ENCODE measurements around the gene ARNT2. TPM values are rescaled to one million over a fixed set of nuclear protein-coding genes. Genes with fewer than 3 reads are reported as not detected.
"Not testable (repeated sequence)": the region's sequence is repeated elsewhere in the genome, so short reads cannot be mapped to it uniquely, and the experiment has no call there.

The ARNT2 gene
- polyA plus RNA-seq = 1 to 10 TPM in 2 of 3 donors, under 1 TPM in 1; 0.52 to 1.9 (median 1.5) TPM

DNA sequence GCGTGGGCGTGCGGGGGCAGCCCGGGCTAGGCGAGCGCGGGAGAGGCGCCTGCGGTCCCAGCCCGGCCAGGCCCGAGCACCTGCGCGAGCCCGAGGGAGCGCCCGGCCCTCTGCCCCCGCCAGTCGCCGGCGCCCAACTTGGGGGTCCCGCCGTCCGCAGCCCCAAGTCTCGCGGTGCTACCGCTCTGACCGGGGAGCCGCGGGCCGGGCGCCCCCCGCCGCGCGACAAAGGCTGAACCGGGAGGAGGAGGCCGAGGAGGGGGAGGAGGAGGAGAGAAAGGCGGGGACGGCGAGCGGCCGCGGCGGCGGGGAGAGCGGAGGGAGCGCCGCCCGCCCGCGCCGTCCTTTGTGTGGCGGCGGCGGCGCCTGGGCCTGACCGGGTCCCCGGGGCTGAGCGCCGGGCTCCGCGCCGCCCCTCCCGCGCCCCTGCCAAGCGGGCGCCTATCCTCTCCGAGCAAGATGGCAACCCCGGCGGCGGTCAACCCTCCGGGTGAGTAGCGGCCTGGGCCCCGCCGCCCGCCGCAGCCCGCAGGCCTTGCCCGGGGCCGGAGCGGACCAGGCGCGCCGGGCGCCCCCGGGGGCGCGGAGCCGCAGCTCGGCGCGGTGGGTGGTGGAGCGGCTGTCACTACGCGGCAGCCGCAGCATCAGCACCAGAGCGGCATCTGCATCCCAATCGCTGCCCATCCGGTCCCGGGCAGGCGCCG, at the start of gene ARNT2:
ARNT2 (plus strand) TSS at position 326 of the 704 bp plus-strand sequence; CDS start at position 460, 134 bp downstream.
- H3K27ac ChIP-seq (ENCODE audit: low read depth, low read length) = no peak within 1 kb of the TSS
- WGBS, 3 donors = 0 to 1% (median 1%) methylated on average over 77 to 97 of the region's 102 CpGs

DNA sequence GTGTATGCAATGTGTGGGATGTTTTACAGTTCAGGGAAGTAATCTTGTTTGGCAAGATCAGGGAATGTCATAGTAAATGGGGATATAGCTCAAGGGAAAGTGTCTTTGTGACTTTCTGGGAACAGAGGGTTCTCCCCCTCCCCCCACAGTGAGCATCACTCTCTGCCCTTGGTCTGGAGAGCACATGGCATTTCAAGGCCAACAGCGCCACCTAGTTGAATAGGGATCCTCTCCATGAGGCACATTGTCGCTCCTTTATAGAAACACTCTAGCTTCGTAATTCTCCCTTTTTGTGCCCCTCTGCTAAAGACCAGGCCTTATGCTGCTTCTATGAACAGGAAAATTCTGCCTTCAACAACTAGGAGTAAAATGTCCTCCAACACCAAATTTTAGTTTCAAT, 37.1 kb upstream of the ARNT2 start:
- no peak overlapping the region for H3K27ac ChIP-seq (ENCODE audit: low read depth, low read length)
- 78 to 89% (median 86%) methylated on average over 3 of the region's 3 CpGs for WGBS, 3 donors

DNA sequence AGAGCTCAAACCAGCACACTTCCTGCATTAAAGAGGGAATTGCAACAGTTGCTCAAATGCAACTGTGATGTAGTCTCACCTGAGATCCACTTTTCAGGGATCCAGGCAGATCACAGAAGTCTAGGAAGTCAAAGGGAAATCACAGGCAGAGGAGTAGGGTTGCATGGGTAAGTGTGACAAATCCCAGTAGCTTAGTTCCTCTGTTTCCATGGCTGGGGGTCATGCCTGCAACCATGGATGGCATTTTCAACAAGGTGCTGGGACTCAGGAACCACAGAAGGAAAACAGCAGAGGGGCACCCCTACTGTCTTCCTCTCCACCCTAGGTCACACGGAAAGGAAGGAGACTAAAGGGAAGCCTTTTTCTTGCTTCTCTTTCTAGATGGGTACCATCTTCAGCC, 36.5 kb upstream of the ARNT2 start:
- whole genome bisulfite sequencing, 3 donors = 53 to 78% (median 77%) methylated on average over 1 of the region's 1 CpG
- H3K27ac ChIP-seq (ENCODE audit: low read depth, low read length) = no peak overlapping the region

DNA sequence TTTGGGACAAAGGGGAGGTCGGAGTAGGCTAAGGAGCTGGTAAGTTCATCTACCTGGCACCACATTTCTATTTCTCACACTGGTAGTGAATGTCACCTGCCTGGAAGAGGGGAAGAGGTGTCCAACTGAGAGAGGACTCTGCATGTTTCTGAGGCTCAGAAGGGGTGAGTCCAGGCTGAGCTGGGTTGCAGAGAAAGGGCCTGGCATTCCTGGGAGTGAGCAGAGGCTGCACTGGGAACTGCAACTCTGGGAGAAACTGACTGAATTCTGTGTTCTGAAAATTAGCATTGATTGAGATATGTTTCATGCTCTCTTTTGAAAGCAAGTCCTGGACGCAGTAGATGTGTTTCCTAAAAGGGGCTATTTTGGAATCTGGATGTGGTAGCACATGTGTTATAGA, 32.3 kb upstream of the ARNT2 start:
- 88 to 93% (median 90%) methylated on average over 2 of the region's 2 CpGs for WGBS, 3 donors
- H3K27ac ChIP-seq (ENCODE audit: low read depth, low read length) = no peak overlapping the region

DNA sequence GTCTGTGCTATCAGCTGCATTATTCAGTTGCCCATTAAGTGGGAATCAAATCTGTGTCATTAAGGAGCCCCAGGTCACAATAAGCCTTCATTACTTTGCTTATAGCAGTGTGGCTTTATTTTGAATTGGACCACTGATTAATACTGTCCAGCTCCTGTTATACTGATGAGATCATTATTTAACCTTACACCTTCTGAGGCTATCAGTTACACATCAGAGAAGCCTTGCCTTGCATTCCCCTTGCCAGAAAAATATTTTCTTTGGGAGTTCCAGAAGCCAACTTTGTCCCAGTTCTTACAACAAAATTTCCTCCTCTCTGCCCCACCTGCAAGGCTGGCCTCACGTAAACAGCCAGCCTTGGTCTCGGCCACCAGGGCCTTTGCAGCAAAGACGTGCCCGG, 29.7 kb upstream of the ARNT2 start:
- WGBS, 3 donors = 64 to 79% (median 64%) methylated on average over 4 of the region's 4 CpGs
- no peak overlapping the region for H3K27ac ChIP-seq (ENCODE audit: low read depth, low read length)

DNA sequence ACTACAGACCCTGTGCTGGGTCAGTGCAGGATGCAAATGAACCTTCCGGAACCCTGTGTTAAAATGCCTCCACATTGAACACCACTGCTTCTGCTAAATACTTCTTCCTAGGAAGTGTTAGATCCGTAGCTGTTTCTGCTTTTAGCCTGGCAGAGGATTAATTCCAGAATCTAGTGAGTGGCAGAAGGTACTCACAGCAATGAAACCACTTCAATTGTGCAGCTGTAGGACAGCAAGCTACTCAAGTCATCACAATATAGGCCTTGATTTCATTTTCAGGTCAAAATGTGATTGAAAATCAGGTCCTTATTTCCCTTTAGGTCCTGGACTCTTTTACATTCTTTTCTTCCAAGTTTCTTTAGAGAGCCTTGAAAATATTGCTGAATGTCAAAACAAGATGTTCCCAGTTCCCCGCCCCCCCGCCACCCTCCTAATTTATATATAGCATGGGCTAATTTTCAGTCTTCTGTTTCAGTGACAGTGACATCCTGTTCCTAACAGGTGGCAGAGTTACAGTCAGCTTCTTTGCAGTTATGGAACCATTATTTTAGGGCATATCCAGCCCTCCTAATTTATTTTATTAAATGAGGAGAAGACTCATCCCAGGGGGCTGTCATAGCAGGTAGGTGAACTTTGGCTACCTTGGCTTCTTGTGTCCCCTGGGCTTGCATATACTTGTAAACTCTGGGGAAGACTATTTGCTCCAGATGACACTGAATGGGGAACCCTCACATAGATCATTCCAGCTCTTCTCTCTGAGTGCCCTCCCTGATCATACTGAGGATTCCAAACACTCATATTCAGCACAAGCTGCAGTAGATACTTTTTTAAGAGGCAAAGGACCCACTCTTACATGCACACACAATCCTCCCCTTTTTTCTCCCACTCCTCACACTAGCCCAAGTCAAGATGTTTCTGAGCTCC, 28.0 kb upstream of the ARNT2 start:
- no peak overlapping the region for H3K27ac ChIP-seq (ENCODE audit: low read depth, low read length)
- 81 to 87% (median 85%) methylated on average over 4 of the region's 4 CpGs for WGBS, 3 donors

DNA sequence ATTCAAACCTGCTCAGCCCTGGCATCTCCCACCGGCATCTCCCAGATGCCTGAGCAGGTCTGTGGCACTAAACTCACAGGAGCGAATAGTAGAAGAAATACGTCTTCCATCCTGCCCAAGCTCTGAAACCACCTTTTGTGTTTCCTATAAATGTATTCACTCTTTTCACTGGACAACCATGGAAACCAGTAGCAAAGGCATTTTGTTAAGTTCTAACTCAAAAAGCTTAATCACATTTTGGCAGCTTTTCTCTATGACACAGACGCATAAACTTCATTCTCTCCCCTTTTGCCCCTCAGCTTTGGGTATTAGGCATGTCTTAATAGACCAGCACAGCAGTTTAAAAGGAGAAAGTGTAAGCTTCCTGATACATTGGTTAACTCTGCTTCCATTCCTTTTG, 24.5 kb upstream of the ARNT2 start:
- H3K27ac ChIP-seq (ENCODE audit: low read depth, low read length) = no peak overlapping the region
- 86 to 91% (median 89%) methylated on average over 4 of the region's 4 CpGs for WGBS, 3 donors

DNA sequence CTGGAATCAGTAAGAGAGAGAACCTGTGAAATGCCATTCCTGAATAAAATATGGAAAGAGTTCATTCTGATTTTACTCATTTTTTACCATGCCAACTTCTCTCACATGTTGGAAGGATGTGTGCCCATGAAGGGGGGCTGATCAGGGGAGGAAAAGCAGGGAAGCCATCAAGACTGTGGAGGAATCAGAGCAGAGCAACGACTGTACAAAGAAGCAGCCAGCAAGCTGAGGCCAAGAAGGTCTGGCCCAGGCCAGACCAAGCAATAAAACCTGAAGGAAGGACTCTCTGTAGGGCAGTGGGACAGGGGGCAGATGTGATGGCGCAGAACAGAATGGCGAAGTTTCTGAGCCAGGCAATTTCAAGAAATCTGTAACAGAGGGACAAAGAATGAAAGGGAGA, 24.0 kb upstream of the ARNT2 start:
- H3K27ac ChIP-seq (ENCODE audit: low read depth, low read length) = no peak overlapping the region
- WGBS, 3 donors = 71 to 80% (median 74%) methylated on average over 3 of the region's 3 CpGs

DNA sequence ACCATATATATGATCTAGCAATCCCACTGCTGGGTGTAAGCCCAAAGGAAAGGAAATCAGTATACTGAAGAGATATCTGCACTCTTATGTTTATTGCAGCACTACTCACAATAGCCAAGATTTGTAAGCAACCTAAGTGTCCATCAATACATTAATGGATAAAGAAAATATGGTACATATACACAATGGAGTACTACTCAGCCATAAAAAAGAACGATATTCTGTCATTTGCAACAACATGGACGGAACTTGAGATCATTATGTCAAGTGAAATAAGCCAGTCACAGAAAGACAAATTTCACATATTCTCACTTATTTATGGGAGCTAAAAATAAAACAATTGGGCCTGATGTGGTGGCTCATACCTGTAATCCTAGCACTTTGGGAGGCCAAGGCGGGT, 21.9 kb upstream of the ARNT2 start:
- WGBS, 3 donors = 93 to 97% (median 96%) methylated on average over 3 of the region's 3 CpGs
- no peak overlapping the region for H3K27ac ChIP-seq (ENCODE audit: low read depth, low read length)

DNA sequence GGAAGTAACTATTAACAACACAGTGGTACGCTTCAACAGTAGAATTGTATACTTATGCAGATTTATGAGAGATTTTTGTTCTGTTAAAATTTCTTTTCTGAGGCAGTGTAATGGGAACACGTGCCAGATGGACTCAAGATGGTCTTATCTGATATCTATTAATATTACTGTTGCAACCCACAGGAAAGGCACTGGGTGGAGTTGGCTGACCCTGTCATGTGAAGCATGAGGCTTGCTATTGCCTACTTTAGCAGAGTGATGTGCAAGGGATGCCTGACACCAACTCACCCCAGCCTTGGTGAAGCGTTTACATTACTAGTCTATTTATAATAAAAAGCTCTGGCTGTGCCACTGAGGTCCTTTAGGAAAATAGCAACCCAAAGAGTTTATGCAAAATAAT, 19.8 kb upstream of the ARNT2 start:
- WGBS, 3 donors = 48 to 58% (median 56%) methylated on average over 3 of the region's 3 CpGs
- H3K27ac ChIP-seq (ENCODE audit: low read depth, low read length) = no peak overlapping the region

DNA sequence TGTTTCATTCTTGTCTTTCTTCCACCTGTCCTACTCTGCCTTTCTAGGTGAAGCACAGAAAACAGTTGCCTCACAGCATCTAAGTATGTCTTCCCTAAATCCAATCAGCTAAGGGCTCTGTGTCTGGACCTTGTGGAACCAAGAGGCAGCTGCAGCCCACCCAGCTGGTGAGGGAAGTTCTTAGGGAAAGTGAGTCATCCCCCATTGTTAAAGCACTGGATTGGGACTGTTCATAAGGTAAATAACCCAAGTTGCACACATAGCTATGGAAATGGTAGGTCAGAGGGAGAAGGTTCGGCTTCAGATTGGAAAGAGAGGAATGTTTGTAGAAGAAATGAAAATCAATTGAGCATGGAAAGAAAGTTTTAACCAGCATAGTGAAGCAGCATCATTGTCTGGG, 18.0 kb upstream of the ARNT2 start:
- no peak overlapping the region for H3K27ac ChIP-seq (ENCODE audit: low read depth, low read length)
- 83 to 92% (median 91%) methylated on average over 1 of the region's 1 CpG for WGBS, 3 donors

DNA sequence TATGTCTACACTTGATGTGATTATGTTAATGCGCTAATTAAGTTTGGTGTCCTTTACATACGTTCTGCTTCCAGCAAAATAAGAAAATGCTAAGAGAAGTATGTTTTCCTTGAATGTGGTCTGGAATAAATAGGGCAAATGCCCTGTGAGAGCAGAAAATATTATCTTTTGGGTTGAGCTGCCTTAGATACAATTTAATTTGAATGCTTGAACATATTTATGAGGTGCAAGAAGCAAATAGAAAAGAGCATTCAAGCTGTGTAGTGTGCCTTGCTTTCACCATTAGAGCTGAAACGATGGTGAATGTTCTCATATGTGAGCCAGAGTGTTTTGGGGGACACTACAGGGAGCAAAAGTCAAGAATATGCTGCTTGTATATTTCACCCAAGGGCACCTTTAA, 15.9 kb upstream of the ARNT2 start:
- 68 to 89% (median 86%) methylated on average over 3 of the region's 3 CpGs for WGBS, 3 donors
- no peak overlapping the region for H3K27ac ChIP-seq (ENCODE audit: low read depth, low read length)

DNA sequence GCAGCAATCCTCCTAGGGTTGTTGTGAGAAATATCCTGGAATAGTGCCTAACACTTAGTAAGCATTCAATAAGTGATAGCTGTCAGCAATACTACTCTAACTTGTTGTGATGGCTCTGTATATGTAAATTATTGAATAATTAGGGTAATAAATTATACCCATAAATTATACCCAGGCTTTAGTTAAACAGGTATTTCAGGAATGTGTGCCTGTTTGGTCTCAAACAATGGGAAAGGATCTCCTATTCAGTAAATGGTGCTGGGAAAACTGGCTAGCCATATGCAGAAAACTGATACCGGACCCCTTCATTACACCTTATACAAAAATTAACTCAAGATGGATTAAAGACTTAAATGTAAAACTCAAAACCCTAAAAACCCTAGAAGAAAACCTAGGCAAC, 14.8 kb upstream of the ARNT2 start:
- no peak overlapping the region for H3K27ac ChIP-seq (ENCODE audit: low read depth, low read length)
- 72 to 85% (median 83%) methylated on average over 1 of the region's 1 CpG for WGBS, 3 donors

DNA sequence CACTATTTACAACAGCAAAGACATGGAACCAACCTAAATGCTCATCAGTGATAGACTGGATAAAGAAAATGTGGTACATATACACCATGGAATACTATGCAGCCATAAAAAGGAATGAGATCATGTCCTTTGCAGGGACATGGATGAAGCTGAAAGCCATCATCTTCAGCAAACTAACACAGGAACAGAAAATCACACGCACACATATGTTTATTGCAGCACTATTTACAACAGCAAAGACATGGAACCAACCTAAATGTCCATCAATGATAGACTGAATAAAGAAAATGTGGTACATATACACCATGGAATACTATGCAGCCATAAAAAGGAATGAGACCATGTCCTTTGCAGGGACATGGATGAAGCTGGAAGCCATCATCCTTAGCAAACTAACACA, 13.2 kb upstream of the ARNT2 start:
- WGBS, 3 donors = 89 to 100% (median 96%) methylated on average over 1 of the region's 1 CpG
- not testable (repeated sequence) for H3K27ac ChIP-seq (ENCODE audit: low read depth, low read length)

DNA sequence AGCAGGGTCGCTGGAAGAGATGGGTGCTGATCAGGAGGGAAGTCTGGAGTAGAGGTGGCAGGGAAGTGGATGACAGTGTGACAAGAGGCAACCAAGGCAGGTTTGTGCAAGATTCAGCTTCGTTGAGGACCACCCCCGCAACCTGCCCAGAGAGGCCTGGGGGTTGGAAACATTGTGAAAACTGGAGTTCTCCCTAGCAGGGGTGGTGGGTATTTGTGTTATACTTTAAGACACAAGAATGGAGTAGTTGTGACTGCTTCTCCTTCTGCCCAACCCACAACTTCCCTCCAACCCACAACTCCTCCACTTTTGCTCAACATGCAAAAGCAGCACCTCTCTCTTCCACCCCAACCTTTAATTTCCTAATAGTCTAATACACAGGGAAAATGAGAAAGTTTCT, 8.6 kb upstream of the ARNT2 start:
- no peak overlapping the region for H3K27ac ChIP-seq (ENCODE audit: low read depth, low read length)
- 69 to 88% (median 75%) methylated on average over 3 of the region's 3 CpGs for WGBS, 3 donors

DNA sequence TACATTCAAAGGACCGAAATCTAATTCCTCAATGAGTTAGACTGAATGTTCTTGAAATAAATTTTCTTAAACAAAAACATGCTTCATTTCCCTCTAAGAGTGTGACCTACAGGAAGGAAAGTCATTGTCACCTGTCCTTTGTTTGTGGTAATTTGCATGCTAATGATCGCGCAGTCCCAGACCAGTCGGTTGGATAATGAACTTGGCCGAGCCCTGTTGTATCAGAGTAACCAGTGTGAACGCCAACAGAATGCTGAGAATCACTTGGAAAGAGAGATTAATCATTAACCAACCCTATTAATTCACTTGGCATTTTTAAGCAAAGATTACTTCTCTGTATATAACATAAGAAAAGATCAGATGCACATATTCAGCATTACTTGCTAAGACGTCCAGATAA, 8.1 kb upstream of the ARNT2 start:
- H3K27ac ChIP-seq (ENCODE audit: low read depth, low read length) = no peak overlapping the region
- 42 to 84% (median 71%) methylated on average over 7 of the region's 7 CpGs for WGBS, 3 donors

DNA sequence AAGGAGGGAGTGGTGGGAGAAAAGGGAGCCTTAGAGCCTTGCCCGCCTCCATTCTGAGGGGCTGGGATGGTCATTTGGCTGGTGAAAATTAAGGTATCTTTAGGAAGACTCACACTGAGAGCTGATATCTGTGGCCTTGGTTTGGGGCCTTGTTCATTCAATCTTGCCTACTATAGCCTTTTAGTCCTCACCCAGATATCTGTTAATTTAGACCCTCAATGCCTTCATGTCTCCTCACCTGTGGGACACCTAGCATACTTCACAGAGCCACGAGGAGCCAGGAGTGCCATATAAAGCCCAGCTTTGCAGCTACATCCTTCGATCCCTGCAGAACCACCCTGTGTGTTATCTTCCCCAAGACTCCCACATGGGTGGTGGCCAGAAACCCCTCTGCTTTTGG, 4.7 kb upstream of the ARNT2 start:
- WGBS, 3 donors = 87 to 93% (median 91%) methylated on average over 3 of the region's 3 CpGs
- no peak overlapping the region for H3K27ac ChIP-seq (ENCODE audit: low read depth, low read length)

DNA sequence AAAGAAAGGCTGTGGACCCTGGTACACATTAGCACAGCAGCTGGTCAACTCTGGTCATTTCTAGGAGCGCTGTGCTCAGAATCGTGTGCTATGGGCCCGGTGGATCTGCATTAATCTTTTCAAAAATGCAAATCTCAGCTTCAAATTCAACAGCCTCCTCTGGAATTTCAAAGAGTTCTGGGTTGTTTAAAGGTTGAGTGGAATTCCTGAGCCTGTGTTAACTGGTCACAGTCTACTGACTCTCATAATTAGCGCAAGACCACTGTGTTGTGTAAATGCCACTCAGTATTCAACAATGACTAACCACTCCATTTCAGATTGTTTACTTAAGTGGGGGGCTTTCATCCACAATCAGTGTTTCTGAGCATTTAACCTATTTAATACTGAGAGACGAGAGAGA, 2.7 kb upstream of the ARNT2 start:
- no peak overlapping the region for H3K27ac ChIP-seq (ENCODE audit: low read depth, low read length)
- WGBS, 3 donors = 80 to 89% (median 87%) methylated on average over 5 of the region's 5 CpGs

DNA sequence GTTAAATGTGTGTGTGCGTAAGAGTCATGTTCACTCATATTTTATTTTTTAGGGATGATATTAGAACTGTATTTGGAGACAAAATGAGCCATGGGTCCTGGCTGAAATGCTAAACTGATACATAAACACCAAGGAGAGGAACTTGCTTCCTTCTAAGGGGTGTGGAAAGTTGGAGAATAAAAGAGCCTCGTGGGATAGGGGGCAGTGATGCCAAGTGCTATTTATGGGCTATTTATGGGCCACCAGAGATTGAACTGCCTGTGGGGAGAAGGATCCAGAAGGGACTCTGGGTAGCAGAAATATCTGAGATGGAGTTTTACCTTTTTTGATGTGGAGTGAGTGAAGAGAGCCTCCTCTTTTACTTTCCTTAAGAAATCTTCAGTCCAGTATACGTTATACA, 1.8 kb upstream of the ARNT2 start:
- H3K27ac ChIP-seq (ENCODE audit: low read depth, low read length) = no peak overlapping the region
- WGBS, 3 donors = 65 to 87% (median 74%) methylated on average over 3 of the region's 3 CpGs

DNA sequence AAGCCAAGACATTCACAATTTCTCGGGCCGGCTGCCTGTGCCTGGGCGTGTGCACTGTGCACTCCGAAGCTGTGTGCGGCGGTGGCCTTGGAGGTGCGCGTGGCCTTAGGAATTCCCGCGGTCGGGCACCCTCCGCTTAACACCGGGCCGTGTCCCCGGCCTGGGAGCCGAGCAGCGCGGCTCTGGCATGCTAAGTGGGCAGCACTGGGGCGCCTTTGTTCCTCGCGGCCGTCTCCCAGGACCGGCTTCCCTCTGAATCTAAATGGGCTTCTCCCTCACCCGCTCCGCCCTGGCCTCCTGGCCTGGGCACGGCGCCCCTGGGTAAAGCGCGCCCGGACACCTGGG, 498 bp upstream of the ARNT2 start:
- 2 to 8% (median 5%) methylated on average over 30 of the region's 30 CpGs for WGBS, 3 donors
- H3K27ac ChIP-seq (ENCODE audit: low read depth, low read length) = no peak overlapping the region

Measured in adipose tissue (tissue), 3 donors.